HG03095 (cell line): Measurements from ENCODE around the gene LRRC8E.
"Not testable (repeated sequence)": the region's sequence is repeated elsewhere in the genome, so short reads cannot be mapped to it uniquely, and the experiment has no call there.

Source experiments
- ATAC-seq: cut with Tn5 transposase; IDR thresholded peaks from one replicate; pipeline ENCODE4 v1.9.1; 2021; ENCODE audit warnings: moderate library complexity; ENCODE audit not compliant: unreplicated experiment

The LRRC8E gene

DNA sequence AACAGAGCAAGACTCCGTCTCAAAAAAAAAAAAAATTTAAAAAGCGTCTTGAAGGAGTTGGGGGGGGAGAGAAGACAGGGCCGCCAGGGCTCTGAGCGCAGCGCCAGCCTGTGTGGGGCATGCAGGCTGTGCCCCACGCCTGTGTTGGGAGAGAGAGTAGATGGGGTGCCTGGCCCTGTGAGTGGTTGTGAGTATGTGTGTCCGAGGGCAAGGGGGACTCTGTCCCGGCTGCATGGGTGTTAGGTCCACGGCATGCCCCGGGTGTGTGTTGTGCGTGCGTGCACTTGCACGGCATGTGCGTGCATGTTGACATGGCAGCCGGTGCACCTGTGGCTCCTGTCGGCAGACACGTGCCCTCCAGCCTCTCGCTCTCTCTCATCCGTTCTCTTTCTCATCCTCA, 18.8 kb downstream of the LRRC8E start:
- ATAC-seq: no peak

GRCh38 chr19:7907544-7907943, 19.2 kb downstream of the LRRC8E start:
- no peak for ATAC-seq

DNA sequence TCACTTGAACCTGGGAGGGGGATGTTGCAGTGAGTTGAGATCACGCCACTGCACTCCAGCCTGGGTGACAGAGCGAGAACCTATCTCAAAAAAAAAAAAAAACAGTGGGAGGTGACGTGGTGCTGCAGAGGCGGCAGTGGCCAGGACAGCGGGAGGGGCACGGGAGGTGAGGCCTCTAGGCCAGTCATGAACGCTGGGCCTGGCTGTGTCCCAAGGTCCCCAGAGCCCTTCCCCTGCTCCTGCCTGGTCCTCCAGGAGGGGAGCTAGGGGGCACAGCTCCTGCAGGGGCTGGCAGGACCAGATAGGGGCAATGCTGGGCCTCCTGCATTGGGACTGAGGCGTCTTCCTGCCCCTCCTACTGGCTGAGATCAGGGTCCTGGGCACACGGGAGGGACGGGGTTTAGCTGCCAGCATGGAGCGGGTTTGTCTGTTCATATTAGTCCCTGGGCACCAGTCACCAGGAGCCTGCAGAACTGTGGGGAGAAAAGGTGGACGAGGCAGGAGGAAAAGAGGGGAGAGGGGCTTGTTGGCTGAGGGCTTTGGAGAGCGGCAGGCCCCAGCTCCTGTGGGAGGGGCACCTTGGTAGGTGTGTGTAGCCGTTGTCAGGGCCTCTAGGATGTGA, 19.9 kb downstream of the LRRC8E start:
- no peak for ATAC-seq

DNA sequence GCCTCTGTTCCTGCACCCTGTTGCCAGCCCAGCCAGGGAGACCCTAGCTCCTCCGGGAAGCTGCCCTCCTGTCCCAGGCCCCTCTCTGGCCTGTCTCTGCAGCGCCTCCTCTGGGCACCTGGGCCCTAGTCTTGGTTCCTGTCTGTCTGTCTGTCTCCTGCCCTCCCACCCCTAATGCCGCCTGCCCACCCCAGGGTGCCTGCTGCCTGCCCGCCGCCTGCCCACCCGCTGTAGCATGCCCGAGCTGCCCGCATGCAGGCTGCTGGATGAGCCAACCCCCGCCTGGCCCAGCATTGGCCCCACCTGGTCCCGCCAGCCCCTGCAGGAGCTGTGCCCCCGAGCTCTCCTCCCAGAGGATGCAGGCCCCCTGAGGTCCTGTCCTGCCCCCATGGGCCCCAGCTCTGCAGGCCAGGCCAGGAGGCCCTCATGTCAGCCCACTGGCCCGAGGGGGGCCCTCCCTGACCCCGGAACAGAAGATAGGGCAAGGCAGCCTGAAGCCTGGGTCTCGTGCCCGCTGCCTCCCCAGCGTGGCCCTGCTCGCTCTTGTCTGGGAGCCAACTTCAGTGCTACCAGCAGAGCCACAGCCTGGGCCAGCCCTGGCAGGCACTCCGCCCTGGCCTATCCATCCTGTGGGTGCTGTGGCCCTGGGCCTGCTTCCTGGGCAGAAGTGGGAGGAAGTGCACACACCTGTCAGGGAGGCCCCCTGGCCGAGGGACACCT, 20.6 kb downstream of the LRRC8E start:
- ATAC-seq: no peak

DNA sequence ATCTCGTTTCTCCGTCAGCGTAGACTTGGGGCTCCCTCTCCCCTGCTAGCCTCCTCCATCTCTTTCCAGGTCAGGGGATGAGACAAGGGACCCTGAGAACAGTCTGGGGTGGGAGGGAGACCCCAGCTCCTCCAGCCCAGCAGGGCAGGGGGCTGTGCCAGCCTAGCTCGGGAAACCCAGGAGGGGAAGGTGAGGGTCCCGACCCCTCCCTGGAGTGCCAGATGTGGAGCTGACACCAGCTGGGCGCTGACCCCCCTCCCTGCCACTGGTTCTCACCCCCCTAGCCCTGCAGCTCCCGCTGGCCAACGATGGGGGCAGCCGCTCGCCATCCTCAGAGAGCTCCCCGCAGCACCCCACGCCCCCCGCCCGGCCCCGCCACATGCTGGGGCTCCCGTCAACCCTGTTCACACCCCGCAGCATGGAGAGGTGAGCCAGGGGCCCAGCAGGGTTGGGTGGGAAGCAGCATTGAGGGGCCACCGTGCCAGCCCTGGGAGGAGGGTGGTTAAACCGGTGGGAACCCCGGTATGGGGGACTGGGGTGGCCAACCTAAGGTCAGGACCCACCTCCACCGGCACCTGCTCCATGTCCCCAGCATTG, 21.3 kb downstream of the LRRC8E start:
- no peak for ATAC-seq

- no peak for ATAC-seq
These were observed 22.2 kb downstream of the LRRC8E start for GRCh38 chr19:7910321-7911161.

- ATAC-seq: no peak
These were observed 23.3 kb downstream of the LRRC8E start for GRCh38 chr19:7911508-7912143.

- ATAC-seq: no peak
These were observed 23.9 kb downstream of the LRRC8E start for GRCh38 chr19:7912144-7912696.

GRCh38 chr19:7912697-7913564, 24.6 kb downstream of the LRRC8E start:
- ATAC-seq: no peak

DNA sequence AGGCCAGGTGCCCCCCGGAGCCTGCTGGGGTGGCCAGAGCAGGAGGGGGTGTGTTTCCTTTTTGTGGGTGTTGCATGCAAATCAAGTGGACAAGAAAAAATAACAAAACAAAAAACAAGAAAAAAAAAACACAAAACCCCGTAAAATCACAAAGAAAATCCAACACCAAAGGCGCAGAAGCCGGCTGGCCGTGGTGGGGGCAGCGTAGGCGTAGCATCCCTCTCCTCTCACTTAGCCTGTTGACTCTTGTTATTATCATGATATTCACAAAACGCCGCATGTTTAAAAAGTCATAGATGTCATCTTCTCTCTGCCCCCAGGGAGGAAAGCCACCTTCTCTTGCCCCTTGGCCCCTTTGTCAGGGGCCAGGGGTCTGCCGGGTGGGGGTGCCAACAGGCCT, 25.3 kb downstream of the LRRC8E start:
- no peak for ATAC-seq

- no peak for ATAC-seq
These were observed 25.8 kb downstream of the LRRC8E start for GRCh38 chr19:7914099-7914498.

DNA sequence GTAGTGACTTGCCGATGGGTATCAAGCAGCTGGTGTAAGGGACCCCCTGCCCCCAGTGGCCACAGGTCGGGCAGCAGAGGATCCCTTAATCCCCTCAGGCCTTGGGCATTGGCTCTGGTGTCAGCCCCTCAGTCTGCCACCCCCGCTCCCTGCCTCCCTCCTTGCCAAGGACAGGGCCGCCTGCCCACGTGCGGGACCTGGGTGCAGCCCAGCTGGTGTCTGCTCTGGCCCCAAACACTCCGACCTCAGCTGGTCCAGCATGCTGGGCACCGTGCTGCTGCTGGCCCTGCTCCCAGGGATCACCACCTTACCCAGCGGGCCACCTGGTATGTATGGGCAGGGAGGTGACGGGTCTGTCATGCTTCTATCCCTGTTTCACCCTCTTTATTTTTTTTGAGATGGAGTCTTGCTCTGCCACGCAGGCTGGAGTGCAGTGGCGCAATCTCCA, 26.3 kb downstream of the LRRC8E start, which contains the start of gene TGFBR3L:
Gene TGFBR3L, plus strand, starts transcription at position 233 of the 448 bp plus-strand sequence.
- no peak for ATAC-seq

DNA sequence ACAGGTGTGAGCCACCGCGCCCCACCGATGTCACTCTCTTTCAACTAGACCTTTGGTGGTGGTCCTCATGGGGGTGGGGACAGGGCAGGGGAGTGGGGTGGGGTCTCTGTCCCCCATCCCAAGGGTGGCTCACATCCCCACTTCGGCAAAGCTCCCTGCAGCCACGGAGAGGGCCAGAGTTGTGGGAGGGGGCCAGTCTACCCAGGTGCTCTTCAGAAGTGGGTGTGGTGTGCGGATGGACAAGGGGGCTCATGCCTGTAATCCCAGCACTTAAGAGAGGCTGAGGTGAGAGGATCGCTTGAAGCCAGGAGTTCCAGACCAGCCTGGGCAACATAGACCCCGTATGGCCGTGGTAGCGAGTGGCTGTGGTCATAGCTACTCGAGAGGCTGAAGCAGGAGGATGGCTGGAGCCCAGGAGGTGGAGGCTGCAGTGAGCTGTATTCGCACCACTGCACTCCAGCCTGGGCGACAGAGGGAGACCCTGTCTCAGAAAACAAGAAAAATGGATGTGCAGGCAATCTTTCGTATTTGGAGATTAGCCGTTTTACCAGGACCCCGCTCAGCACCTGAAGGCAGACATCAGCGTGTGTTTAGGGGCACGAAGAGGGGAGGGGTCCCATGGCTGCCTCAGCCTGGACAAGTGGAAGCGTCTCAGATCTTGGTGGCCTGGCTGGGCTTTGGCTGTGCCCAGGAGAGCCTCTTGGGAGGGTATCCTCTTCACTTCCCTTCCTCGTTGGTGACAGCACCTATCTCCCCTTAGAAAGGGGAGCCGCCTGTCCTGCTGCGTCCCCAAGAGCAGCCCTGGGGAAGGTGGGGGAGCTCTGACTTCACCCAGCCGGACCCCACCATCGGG, 27.2 kb downstream of the LRRC8E start:
- ATAC-seq: no peak

DNA sequence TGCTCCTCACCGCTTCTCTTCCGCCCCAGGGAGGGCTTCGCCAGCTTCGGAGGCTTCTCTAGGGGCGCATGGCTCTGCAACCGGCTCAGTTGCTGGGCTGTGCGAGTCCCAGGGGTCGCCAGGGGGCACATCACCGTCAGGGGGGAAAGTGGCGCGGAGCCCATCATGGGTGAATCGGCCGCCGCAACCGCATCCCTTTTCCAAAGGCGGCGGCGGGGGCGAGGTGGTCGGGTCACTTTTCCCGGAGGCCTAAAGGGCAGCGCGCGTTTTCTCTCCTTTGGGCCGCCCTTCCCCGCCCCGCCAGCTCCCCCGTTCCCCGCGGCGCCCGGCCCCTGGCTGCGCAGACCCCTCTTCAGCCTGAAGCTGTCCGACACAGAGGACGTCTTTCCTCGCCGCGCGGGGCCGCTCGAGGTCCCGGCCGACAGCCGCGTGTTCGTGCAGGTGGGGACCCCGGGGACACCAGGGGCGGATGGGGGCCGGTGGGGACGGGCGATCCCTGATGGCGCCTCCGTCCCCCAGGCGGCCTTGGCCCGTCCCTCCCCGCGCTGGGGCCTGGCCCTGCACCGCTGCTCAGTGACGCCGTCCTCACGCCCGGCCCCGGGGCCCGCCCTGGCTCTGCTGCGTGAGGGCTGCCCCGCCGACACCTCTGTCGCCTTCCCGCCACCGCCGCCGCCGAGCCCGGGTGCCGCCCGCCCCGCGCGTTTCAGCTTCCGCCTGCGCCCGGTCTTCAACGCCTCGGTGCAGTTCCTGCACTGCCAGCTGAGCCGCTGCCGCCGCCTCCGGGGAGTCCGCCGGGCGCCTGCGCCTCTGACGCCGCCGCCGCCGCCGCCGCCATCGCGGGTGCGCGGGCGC, 28.0 kb downstream of the LRRC8E start:
- no peak for ATAC-seq

DNA sequence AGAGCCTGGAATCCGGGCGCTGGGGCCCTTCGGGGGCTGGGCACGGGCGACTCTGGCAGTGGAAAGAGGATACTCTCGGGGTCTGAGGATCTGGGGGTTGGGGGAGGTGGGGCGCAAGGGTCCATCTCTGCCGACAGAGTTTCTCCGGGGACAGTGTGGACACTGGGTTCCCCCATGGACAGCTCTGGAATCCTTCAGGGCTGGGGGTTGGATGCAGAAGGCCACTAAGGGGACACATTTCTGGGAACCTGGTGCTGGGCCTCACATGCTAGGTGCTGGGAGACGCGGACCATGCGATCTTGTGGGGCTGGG, 28.6 kb downstream of the LRRC8E start:
- no peak for ATAC-seq

DNA sequence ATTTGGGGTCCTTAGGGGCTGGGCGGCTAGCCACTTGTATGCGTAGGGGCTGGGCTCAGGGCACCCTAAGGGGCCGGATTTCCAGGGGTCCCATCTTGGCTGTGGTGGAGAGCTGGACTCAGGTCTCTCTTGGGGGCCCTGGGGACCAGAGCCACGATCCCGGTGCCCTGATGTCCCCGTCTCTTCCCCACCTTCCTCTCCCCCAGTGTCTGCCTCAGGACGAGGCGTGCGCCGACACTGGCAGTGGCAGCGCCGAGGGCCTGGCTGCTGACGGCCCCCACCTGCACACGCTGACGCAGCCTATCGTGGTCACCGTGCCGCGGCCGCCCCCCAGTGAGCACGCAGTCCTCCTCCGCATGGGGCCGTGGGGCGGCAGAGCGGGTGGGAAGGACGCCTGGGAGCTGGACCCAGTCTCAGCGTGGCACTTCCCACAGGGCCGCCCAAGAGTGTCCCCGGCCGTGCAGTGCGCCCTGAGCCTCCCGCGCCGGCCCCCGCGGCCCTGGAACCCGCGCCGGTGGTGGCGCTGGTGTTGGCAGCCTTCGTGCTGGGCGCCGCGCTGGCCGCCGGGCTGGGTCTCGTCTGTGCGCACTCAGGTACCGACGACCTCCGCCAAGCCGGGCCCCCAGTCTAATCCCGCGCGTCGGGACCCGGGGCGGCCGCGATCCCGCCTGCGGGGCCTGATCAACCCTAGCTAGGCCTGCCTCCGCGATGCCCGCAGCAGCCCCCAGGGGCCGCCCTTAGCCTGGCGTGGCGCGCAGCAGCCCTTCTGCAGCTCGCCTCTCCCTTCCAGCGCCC, 29.2 kb downstream of the LRRC8E start:
- ATAC-seq: no peak

DNA sequence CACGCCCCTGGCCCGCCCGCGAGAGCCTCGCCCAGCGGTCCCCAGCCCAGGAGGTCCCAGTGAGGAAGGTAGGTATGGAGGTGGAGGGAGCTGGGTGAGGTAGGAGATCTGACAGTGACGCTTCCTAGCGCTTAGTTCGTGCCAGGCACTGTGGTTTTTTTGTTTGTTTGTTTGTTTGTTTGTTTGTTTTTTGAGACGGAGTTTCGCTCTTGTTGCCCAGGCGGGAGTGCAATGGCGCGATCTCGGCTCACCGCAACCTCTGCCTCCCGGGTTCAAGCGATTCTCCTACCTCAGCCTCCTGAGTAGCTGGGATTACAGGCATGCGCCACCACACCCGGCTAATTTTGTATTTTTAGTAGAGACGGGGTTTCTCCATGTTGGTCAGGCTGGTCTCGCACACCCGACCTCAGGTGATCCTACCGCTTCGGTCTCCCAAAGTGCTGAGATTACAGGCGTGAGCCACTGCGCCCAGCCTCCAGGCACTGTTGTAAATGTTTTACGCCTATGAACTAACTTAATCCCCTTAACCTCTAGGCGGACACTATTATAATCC, 29.8 kb downstream of the LRRC8E start:
- not testable (repeated sequence) for ATAC-seq
